Measurements from ENCODE around the gene TMEM151A. TPM values are rescaled to one million over a fixed set of nuclear protein-coding genes. Genes with fewer than 3 reads are reported as not detected.

TMEM151A gene
- total RNA-seq, 1 donor from 2014 or later = 2.1 TPM

DNA sequence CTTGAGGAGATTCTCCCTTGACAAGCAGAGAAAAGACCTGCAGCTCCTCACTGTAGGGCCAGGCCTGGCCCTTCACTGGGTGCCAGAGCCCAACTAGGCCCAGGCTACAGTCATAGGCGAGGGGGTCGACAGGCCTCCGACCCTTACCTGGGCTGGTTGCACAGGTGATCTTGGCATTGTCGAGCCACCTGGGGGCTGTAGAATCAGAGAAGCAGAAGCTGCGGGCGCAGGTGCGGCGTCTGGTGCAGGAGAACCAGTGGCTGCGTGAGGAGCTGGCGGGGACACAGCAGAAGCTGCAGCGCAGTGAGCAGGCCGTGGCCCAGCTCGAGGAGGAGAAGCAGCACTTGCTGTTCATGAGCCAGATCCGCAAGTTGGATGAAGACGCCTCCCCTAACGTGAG, 30.1 kb upstream of the TMEM151A start:
- Mint-ChIP-seq H3K4me1 (ENCODE audit: unreplicated experiment) (peaks cover 13% of the 10 kb centered on the region), H3K9me3 (no peaks in the 10 kb centered on the region), H3K36me3 (peaks cover 3% of the 10 kb centered on the region), H3K27ac (no peak overlapping the region), H3K4me3 (no peak overlapping the region), H3K27me3 (no peaks in the 10 kb centered on the region)
- DNase-seq (ENCODE audit: extremely low spot score, unreplicated experiment) = no peak
- TF ChIP-seq, protein P1, sequence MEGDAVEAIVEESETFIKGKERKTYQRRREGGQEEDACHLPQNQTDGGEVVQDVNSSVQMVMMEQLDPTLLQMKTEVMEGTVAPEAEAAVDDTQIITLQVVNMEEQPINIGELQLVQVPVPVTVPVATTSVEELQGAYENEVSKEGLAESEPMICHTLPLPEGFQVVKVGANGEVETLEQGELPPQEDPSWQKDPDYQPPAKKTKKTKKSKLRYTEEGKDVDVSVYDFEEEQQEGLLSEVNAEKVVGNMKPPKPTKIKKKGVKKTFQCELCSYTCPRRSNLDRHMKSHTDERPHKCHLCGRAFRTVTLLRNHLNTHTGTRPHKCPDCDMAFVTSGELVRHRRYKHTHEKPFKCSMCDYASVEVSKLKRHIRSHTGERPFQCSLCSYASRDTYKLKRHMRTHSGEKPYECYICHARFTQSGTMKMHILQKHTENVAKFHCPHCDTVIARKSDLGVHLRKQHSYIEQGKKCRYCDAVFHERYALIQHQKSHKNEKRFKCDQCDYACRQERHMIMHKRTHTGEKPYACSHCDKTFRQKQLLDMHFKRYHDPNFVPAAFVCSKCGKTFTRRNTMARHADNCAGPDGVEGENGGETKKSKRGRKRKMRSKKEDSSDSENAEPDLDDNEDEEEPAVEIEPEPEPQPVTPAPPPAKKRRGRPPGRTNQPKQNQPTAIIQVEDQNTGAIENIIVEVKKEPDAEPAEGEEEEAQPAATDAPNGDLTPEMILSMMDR (conservative IDR thresholded peaks at IDR 0.05) = no peak

DNA sequence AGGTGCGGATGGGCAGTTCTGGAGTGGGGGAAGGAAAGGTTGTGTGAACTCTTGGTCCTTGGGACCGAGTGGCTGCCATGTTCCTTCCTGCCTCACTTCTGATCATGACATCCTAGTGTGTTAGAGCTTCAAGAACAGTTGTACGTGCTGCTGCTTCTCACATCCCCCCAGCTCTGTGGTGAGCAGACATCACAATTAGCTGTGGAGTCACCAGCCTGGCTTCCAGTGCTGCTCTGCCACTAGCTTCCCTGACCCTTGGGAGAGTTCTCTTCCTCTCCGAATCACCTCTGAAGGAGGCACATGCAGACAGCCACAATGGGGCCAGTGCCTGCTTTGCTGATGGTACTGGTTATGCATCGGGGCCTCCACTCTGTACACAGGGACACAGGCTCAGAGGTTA, 29.5 kb upstream of the TMEM151A start:
- Mint-ChIP-seq H3K27me3 (no peaks in the 10 kb centered on the region), H3K27ac (no peak overlapping the region), H3K36me3 (peaks cover 3% of the 10 kb centered on the region), H3K4me3 (no peak overlapping the region), H3K9me3 (no peaks in the 10 kb centered on the region), H3K4me1 (ENCODE audit: unreplicated experiment) (peaks cover 17% of the 10 kb centered on the region)
- TF ChIP-seq, protein P1 (conservative IDR thresholded peaks at IDR 0.05) = no peak
- DNase-seq (ENCODE audit: extremely low spot score, unreplicated experiment) = no peak

DNA sequence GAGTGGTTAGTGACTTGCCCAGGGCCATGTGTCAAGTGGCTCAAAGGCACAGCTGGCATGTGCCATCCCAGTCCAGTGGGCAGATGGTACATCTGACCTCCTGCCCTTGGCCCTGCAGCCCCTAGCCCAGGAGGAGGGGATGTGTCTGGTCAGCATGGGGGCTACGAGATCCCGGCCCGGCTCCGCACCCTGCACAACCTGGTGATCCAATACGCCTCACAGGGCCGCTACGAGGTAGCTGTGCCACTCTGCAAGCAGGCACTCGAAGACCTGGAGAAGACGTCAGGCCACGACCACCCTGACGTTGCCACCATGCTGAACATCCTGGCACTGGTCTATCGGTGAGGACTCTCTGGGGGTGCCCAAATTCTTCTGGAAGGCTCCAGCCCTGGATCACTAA, 29.0 kb upstream of the TMEM151A start:
- TF ChIP-seq, protein P1 (conservative IDR thresholded peaks at IDR 0.05) = no peak
- H3K36me3 Mint-ChIP-seq = peaks cover 3% of the 10 kb centered on the region
- H3K27ac Mint-ChIP-seq = no peak overlapping the region
- no peak overlapping the region for H3K4me3 Mint-ChIP-seq
- peaks cover 19% of the 10 kb centered on the region for H3K4me1 Mint-ChIP-seq (ENCODE audit: unreplicated experiment)
- no peaks in the 10 kb centered on the region for H3K27me3 Mint-ChIP-seq
- no peaks in the 10 kb centered on the region for H3K9me3 Mint-ChIP-seq
- DNase-seq (ENCODE audit: extremely low spot score, unreplicated experiment) = no peak

DNA sequence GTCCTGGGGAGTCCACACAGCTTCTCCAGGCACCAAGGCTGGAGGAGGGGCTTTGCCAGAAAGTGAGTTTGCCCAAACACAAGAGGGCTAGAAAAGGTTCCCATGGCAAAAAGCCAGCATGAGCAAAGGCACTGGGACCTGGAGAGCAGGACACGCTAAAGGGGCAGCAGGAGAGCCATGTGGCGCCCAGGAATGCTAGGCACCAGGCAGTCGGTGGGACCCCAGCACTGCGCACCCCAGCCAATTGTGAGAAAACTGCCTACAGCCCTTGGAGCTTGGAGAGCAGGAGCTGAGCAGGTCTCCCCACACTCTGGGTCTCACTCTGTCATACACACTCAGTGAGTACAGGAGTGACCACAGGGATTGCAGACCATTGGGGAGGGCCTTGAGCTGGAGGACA, 28.5 kb upstream of the TMEM151A start:
- Mint-ChIP-seq H3K27me3 (no peaks in the 10 kb centered on the region), H3K36me3 (peaks cover 3% of the 10 kb centered on the region), H3K9me3 (no peaks in the 10 kb centered on the region), H3K4me3 (no peak overlapping the region), H3K4me1 (ENCODE audit: unreplicated experiment) (peaks cover 19% of the 10 kb centered on the region), H3K27ac (no peak overlapping the region)
- DNase-seq (ENCODE audit: extremely low spot score, unreplicated experiment) = no peak
- TF ChIP-seq, protein P1 (conservative IDR thresholded peaks at IDR 0.05) = no peak

DNA sequence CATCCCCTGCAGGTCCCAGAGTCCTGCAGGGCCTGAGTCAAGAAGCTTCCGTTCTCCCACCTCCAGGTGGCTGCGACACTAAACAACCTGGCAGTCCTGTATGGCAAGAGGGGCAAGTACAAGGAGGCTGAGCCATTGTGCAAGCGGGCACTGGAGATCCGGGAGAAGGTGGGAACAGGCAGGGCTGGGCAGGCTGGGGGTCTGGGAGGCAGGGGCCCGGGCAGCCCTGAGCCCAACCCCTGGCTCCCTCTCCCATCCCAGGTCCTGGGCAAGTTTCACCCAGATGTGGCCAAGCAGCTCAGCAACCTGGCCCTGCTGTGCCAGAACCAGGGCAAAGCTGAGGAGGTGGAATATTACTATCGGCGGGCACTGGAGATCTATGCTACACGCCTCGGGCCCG, 27.9 kb upstream of the TMEM151A start:
- TF ChIP-seq, protein P1 (conservative IDR thresholded peaks at IDR 0.05) = no peak

DNA sequence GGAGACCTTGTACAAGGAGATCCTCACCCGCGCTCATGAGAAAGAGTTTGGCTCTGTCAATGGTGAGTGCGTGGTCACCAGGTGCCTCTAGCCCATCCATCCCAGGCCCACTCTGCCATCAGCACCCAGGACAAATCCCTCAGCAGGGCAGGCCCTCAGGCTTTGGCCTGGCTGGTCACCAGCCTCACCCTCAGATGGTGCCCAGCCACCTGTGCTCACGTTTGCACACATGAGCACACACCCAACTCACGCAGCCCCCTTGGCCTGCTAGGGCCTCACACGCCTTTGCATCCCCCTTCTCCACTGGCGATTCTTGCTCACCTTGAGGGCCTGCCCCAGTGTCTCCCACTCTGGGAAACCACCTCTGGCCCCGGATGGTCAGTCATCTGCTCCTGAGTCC, 27.3 kb upstream of the TMEM151A start:
- Mint-ChIP-seq H3K27ac (no peak overlapping the region), H3K27me3 (no peaks in the 10 kb centered on the region), H3K9me3 (no peaks in the 10 kb centered on the region), H3K4me1 (ENCODE audit: unreplicated experiment) (peaks cover 12% of the 10 kb centered on the region), H3K36me3 (no peaks in the 10 kb centered on the region), H3K4me3 (no peak overlapping the region)
- no peak for DNase-seq (ENCODE audit: extremely low spot score, unreplicated experiment)
- TF ChIP-seq, protein P1 (conservative IDR thresholded peaks at IDR 0.05) = no peak

More for the DNA sequence above, 27.9 kb upstream of the TMEM151A start:
- H3K4me3 Mint-ChIP-seq = no peak overlapping the region
- peaks cover 3% of the 10 kb centered on the region for H3K36me3 Mint-ChIP-seq
- no peak overlapping the region for H3K27ac Mint-ChIP-seq
- H3K4me1 Mint-ChIP-seq (ENCODE audit: unreplicated experiment) = peaks cover 16% of the 10 kb centered on the region
- no peak for DNase-seq (ENCODE audit: extremely low spot score, unreplicated experiment)
- H3K27me3 Mint-ChIP-seq = no peaks in the 10 kb centered on the region
- H3K9me3 Mint-ChIP-seq = no peaks in the 10 kb centered on the region
